ENCODE data around the gene UNK. TPM values are rescaled to one million over a fixed set of nuclear protein-coding genes. Genes with fewer than 3 reads are reported as not detected.
"Not testable (repeated sequence)": the region's sequence is repeated elsewhere in the genome, so short reads cannot be mapped to it uniquely, and the experiment has no call there.

The UNK gene
- total RNA-seq, 1 experiment from 2014 or later: 29.6 TPM

- not testable (repeated sequence) for DNase-seq (ENCODE audit: low spot score)
Observed at GRCh38 chr17:75870228-75870627, 85.6 kb downstream of the UNK start.

DNA sequence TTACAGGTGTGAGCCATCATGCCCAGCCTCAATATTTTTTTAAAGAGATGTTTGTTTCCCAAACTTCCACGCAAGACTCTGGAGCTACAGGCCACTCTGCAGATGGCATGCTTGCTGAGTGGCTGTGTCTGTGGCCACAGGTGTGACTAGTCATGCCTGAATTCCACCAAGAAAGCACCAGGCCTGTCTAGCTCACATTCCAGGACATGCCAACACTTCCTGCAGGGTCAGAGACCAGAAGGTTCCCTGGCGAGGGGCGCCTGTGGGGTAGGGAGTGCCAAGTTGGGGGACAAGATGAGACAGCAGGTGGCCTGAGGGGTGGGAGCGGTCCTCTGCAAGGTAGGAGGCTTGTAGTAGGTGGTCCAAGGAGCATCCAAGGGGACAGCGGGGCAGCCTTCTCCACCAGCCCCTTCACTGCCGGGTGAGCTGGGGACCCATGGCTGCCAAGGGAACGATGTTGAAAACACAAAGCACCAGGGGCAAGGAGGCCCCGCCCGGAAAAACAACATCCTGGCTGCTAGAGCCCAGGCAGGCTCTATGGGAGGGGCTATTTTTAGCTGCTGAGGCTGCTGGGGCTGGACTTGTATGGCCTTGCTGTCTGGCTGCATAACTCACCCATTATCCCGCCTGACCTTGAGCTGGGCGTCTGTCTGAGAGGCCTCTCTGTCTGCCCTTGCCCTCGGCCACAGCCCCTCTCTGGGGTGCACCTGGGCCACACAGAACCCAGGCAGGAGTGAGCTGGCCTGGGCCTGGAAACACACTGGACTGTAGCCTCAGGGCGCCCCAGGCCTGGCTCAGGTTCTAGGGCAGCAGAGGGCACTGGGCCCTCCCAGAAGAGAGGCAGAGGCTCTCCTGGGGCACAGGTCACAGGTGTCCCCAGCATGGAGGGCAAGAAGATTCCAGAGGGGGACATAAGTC lies 88.1 kb downstream of the UNK start:
- peak; percentile 81 for DNase-seq (ENCODE audit: low spot score)

- no peak for DNase-seq (ENCODE audit: low spot score)
Observed at GRCh38 chr17:75873587-75874322, 89.1 kb downstream of the UNK start.

GRCh38 chr17:75874323-75875181 lies 89.9 kb downstream of the UNK start:
- no peak for DNase-seq (ENCODE audit: low spot score)

Other genes with a start within 250 kb of the UNK start
- 0.02 and 1.1 TPM in 2 replicates for gene MYO15B, start 197.0 kb upstream of the UNK start, total RNA-seq (2014; rRNA removed; shearing (Covaris generic))
- not detected in 2 replicates for gene SMIM5, start 151.4 kb upstream of the UNK start, total RNA-seq (2014; rRNA removed; shearing (Covaris generic))
- 6.4 and 14.3 TPM in 2 replicates for gene RECQL5, start 117.7 kb upstream of the UNK start, total RNA-seq (2014; rRNA removed; shearing (Covaris generic))
- 107 and 135 TPM in 2 replicates for gene SAP30BP, start 117.5 kb upstream of the UNK start, total RNA-seq (2014; rRNA removed; shearing (Covaris generic))
- 0.15 and 0.35 TPM in 2 replicates for gene ITGB4, start 63.3 kb upstream of the UNK start, total RNA-seq (2014; rRNA removed; shearing (Covaris generic))
- gene GALK1, start 19.6 kb upstream of the UNK start, total RNA-seq (2014; rRNA removed; shearing (Covaris generic)): 46.3 and 51.7 TPM in 2 replicates
- gene UNC13D, start 59.6 kb downstream of the UNK start, total RNA-seq (2014; rRNA removed; shearing (Covaris generic)): 1.9 and 2.9 TPM in 2 replicates
- 14.8 and 26.3 TPM in 2 replicates for gene WBP2, start 70.5 kb downstream of the UNK start, total RNA-seq (2014; rRNA removed; shearing (Covaris generic))
- gene TRIM47, start 93.8 kb downstream of the UNK start, total RNA-seq (2014; rRNA removed; shearing (Covaris generic)): 12.9 and 13.5 TPM in 2 replicates
- 8.4 and 10.5 TPM in 2 replicates for gene TRIM65, start 112.1 kb downstream of the UNK start, total RNA-seq (2014; rRNA removed; shearing (Covaris generic))
- 39.1 and 54.0 TPM in 2 replicates for gene MRPL38, start 120.1 kb downstream of the UNK start, total RNA-seq (2014; rRNA removed; shearing (Covaris generic))
- gene FBF1, start 156.2 kb downstream of the UNK start, total RNA-seq (2014; rRNA removed; shearing (Covaris generic)): 11.2 and 11.8 TPM in 2 replicates
- 30.0 and 31.5 TPM in 2 replicates for gene ACOX1, start 194.4 kb downstream of the UNK start, total RNA-seq (2014; rRNA removed; shearing (Covaris generic))
- gene TEN1, start 194.4 kb downstream of the UNK start, total RNA-seq (2014; rRNA removed; shearing (Covaris generic)): 18.1 and 28.2 TPM in 2 replicates
- 0.49 and 1.9 TPM in 2 replicates for gene CDK3, start 216.0 kb downstream of the UNK start, total RNA-seq (2014; rRNA removed; shearing (Covaris generic))
- gene EVPL, start 242.5 kb downstream of the UNK start, total RNA-seq (2014; rRNA removed; shearing (Covaris generic)): not detected in 2 replicates